H9 (cell line): ENCODE measurements around the gene RSAD2. TPM values are rescaled to one million over a fixed set of nuclear protein-coding genes. Genes with fewer than 3 reads are reported as not detected.

ENCODE experiments used
- DNase-seq: peaks from one replicate; pipeline ENCODE4 v3.0.0-alpha.2; 2017
- H2AFZ ChIP-seq: one replicate; pipeline ENCODE4 v1.6.1; 2013; ENCODE audit warnings: mild to moderate bottlenecking, low read length, control low read depth, moderate library complexity
- H2AK5ac ChIP-seq: 2 replicates; pipeline ENCODE4 v1.6.1; 2013; ENCODE audit warnings: low read length, control low read depth, mixed read lengths; ENCODE audit not compliant: insufficient read length
- H2BK120ac ChIP-seq: one replicate; pipeline ENCODE4 v1.6.1; 2013; ENCODE audit warnings: low read depth, mild to moderate bottlenecking, low read length, control low read depth, inconsistent platforms; ENCODE audit not compliant: poor library complexity, severe bottlenecking
- H2BK12ac ChIP-seq: 2 replicates; pipeline ENCODE4 v1.6.1; 2013; ENCODE audit warnings: low read length, control low read depth, mixed read lengths, low read depth; ENCODE audit not compliant: insufficient read length
- H2BK15ac ChIP-seq: 2 replicates; pipeline ENCODE4 v1.6.1; 2013; ENCODE audit warnings: low read depth, low read length, control low read depth
- H2BK20ac ChIP-seq: one replicate; pipeline ENCODE4 v1.6.1; 2013; ENCODE audit warnings: low read depth, mild to moderate bottlenecking, low read length, control low read depth, inconsistent platforms; ENCODE audit not compliant: poor library complexity, severe bottlenecking
- H2BK5ac ChIP-seq: 2 replicates; pipeline ENCODE4 v1.6.1; 2013; ENCODE audit warnings: low read length, control low read depth, mixed read lengths; ENCODE audit not compliant: insufficient read length
- H3K14ac ChIP-seq: 2 replicates; pipeline ENCODE4 v1.6.1; 2013; ENCODE audit warnings: low read length, control low read depth; ENCODE audit not compliant: insufficient read depth
- H3K18ac ChIP-seq: 2 replicates; pipeline ENCODE4 v1.6.1; 2013; ENCODE audit warnings: low read depth, mild to moderate bottlenecking, mixed read lengths, low read length, control low read depth; ENCODE audit not compliant: insufficient read length
- H3K23ac ChIP-seq: 2 replicates; pipeline ENCODE4 v1.6.1; 2013; ENCODE audit warnings: low read length, control low read depth, mixed read lengths, low read depth; ENCODE audit not compliant: insufficient read length
- H3K23me2 ChIP-seq: 2 replicates; pipeline ENCODE4 v1.6.1; 2013; ENCODE audit warnings: low read depth, mild to moderate bottlenecking, mixed read lengths, low read length, control low read depth; ENCODE audit not compliant: insufficient read length, poor library complexity, severe bottlenecking
- H3K27ac ChIP-seq: 2 replicates; pipeline ENCODE4 v1.5.1; 2013; ENCODE audit warnings: low read length, control low read depth, mixed read lengths, low read depth; ENCODE audit not compliant: insufficient read length
- H3K27me3 ChIP-seq: 2 replicates; pipeline ENCODE4 v1.6.1; 2013; ENCODE audit warnings: low read length, control low read depth, inconsistent platforms; ENCODE audit not compliant: insufficient read depth
- H3K4ac ChIP-seq: 2 replicates; pipeline ENCODE4 v1.6.1; 2013; ENCODE audit warnings: low read depth, mild to moderate bottlenecking, control low read depth, inconsistent platforms, low read length, moderate library complexity
- H3K4me1 ChIP-seq: 2 replicates; pipeline ENCODE4 v1.6.1; 2013; ENCODE audit warnings: low read length, control low read depth, inconsistent platforms; ENCODE audit not compliant: insufficient read depth
- H3K4me2 ChIP-seq: 2 replicates; pipeline ENCODE4 v1.6.1; 2013; ENCODE audit warnings: low read length, control low read depth, mixed read lengths; ENCODE audit not compliant: insufficient read length, insufficient read depth
- H3K56ac ChIP-seq: 2 replicates; pipeline ENCODE4 v1.6.1; 2013; ENCODE audit warnings: low read depth, mild to moderate bottlenecking, mixed read lengths, low read length, control low read depth; ENCODE audit not compliant: insufficient read length
- H3K79me1 ChIP-seq: 2 replicates; pipeline ENCODE4 v1.6.1; 2013; ENCODE audit warnings: low read depth, mild to moderate bottlenecking, moderate library complexity, low read length, control low read depth, inconsistent platforms; ENCODE audit not compliant: insufficient read depth, poor library complexity, severe bottlenecking
- H3K79me2 ChIP-seq: 2 replicates; pipeline ENCODE4 v1.6.1; 2013; ENCODE audit warnings: low read length, control low read depth, inconsistent platforms; ENCODE audit not compliant: insufficient read depth
- H3K9ac ChIP-seq: 2 replicates; pipeline ENCODE4 v1.6.1; 2013; ENCODE audit warnings: low read length, control low read depth, mixed read lengths; ENCODE audit not compliant: insufficient read length; ENCODE audit errors: extremely low read depth
- H3K9me3 ChIP-seq: one replicate; pipeline ENCODE4 v1.6.1; 2013; ENCODE audit warnings: low read depth, low read length, inconsistent platforms; ENCODE audit not compliant: control insufficient read depth
- H3T11ph ChIP-seq: one replicate; pipeline ENCODE4 v1.6.1; 2013; ENCODE audit warnings: mild to moderate bottlenecking, low read length, control low read depth, inconsistent platforms
- H4K20me1 ChIP-seq: one replicate; pipeline ENCODE4 v1.6.1; 2013; ENCODE audit not compliant: control insufficient read depth, insufficient read length, insufficient read depth
- H4K5ac ChIP-seq: 2 replicates; pipeline ENCODE4 v1.6.1; 2013; ENCODE audit warnings: low read depth, mild to moderate bottlenecking, mixed read lengths, low read length, control low read depth; ENCODE audit not compliant: insufficient read length
- H4K8ac ChIP-seq: replicated peaks from 2 replicates; pipeline ENCODE4 v1.6.1; 2013; ENCODE audit warnings: low read length, control low read depth, mixed read lengths, low read depth; ENCODE audit not compliant: insufficient read length
- H4K91ac ChIP-seq: 2 replicates; pipeline ENCODE4 v1.6.1; 2013; ENCODE audit warnings: low read depth, mild to moderate bottlenecking, moderate library complexity, mixed read lengths, low read length, control low read depth; ENCODE audit not compliant: insufficient read length
- H3K27ac Mint-ChIP-seq, 3 experiments: 2 replicates in 2 of 3; 3 replicates in 1 of 3; pipeline ENCODE4 v1.8.0; 2020 to 2021; ENCODE audit warnings: mixed read lengths in 3 of 3, mild to moderate bottlenecking in 1 of 3, moderate library complexity in 1 of 3
- H3K27me3 Mint-ChIP-seq: 2 replicates; pipeline ENCODE4 v1.8.0; 2021; ENCODE audit warnings: low read depth, mild to moderate bottlenecking, moderate library complexity, mixed read lengths
- H3K36me3 Mint-ChIP-seq, 3 experiments: 2 replicates in 2 of 3; 3 replicates in 1 of 3; pipeline ENCODE4 v1.8.0; 2020 to 2021; ENCODE audit warnings: low read depth in 3 of 3, mixed read lengths in 3 of 3; ENCODE audit not compliant: insufficient read depth in 1 of 3
- H3K4me1 Mint-ChIP-seq, 2 experiments: 2 replicates each; pipeline ENCODE4 v1.8.0; 2020; ENCODE audit warnings: mixed read lengths in 2 of 2
- H3K4me3 Mint-ChIP-seq, 2 experiments: 2 replicates in 1 of 2; 3 replicates in 1 of 2; pipeline ENCODE4 v1.8.0; 2020 to 2021; ENCODE audit warnings: mild to moderate bottlenecking in 2 of 2, mixed read lengths in 2 of 2, moderate library complexity in 1 of 2
- H3K9me3 Mint-ChIP-seq, 2 experiments: 2 replicates in 1 of 2; 3 replicates in 1 of 2; pipeline ENCODE4 v1.8.0; 2020; ENCODE audit warnings: mild to moderate bottlenecking in 2 of 2, mixed read lengths in 2 of 2, moderate library complexity in 1 of 2
- WGBS: extraction: QIAGEN DNeasy Blood & Tissue Kit; methylation state at CpG from one replicate; pipeline ENCODE4 v1.1.7; 2013; ENCODE audit warnings: missing lambda C conversion rate, low lambda C conversion rate, mixed read lengths; ENCODE audit not compliant: insufficient read length; ENCODE audit errors: extremely low coverage; 5-methylcytosine and 5-hydroxymethylcytosine counted together
- total RNA-seq: library from RNA; stranded (reverse); gene quantifications from 2 replicates; pipeline ENCODE4 v1.2.1, GENCODE V29; 2021
- TF ChIP-seq, protein P1 (sequence below): fragments of 200-600 bp; sonication (generic); conservative IDR thresholded peaks from 3 replicates; pipeline ENCODE4 v1.8.0; 2021; ENCODE audit warnings: antibody characterized with exemption, mild to moderate bottlenecking

The RSAD2 gene
- total RNA-seq, 1 experiment from 2014 or later = not detected

DNA sequence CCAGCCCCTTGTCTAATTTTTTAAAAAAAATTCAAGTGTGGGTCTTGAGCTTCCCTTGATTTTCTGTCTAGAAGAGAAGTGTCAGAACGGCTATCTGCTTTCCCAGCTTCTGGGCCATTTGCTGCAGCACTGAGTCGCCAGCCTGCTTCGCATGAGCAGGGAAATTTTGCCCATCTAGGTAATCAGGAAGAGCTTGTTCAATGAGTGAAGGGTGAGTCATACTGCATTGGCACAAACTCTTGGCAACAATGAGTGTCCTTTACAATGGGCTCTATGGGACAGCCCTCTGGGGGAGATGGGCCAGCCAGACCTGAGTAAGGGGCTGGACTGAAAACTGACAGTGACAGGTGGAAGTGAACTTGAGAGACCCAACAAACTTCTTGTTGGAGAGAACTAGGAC, 37.3 kb downstream of the RSAD2 start:
- Histone ChIP-seq H3K56ac (no peak overlapping the region), H3K18ac (no peak overlapping the region), H3K9me3 (no peaks in the 10 kb centered on the region), H3K79me2 (no peaks in the 10 kb centered on the region), H3K4me2 (no peak overlapping the region), H2AFZ (no peak overlapping the region), H3K4ac (no peak overlapping the region), H2BK120ac (no peak overlapping the region), H3K14ac (no peak overlapping the region), H2BK5ac (no peak overlapping the region), H4K91ac (no peak overlapping the region), H4K5ac (no peak overlapping the region), H3K9ac (no peak overlapping the region), H3T11ph (no peak overlapping the region), H2BK12ac (no peak overlapping the region), H3K27ac (no peak overlapping the region), H2BK15ac (no peak overlapping the region), H4K8ac (no peak overlapping the region), H3K23ac (no peak overlapping the region), H3K79me1 (no peaks in the 10 kb centered on the region), H4K20me1 (no peaks in the 10 kb centered on the region), H2BK20ac (no peak overlapping the region), H3K4me1 (0 out of 2 replicates have a peak, but pooled peaks cover 3% of the 10 kb centered on the region), H2AK5ac (no peak overlapping the region), H3K23me2 (peaks cover 10% of the 10 kb centered on the region), H3K27me3 (no peaks in the 10 kb centered on the region)
- H3K4me3 Mint-ChIP-seq = no peak overlapping the region
- peaks cover 22 to 35% of the 10 kb centered on the region in 2 experiments for H3K4me1 Mint-ChIP-seq
- TF ChIP-seq, protein P1, sequence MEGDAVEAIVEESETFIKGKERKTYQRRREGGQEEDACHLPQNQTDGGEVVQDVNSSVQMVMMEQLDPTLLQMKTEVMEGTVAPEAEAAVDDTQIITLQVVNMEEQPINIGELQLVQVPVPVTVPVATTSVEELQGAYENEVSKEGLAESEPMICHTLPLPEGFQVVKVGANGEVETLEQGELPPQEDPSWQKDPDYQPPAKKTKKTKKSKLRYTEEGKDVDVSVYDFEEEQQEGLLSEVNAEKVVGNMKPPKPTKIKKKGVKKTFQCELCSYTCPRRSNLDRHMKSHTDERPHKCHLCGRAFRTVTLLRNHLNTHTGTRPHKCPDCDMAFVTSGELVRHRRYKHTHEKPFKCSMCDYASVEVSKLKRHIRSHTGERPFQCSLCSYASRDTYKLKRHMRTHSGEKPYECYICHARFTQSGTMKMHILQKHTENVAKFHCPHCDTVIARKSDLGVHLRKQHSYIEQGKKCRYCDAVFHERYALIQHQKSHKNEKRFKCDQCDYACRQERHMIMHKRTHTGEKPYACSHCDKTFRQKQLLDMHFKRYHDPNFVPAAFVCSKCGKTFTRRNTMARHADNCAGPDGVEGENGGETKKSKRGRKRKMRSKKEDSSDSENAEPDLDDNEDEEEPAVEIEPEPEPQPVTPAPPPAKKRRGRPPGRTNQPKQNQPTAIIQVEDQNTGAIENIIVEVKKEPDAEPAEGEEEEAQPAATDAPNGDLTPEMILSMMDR = no peak
- no CpG with 5 or more reads among the region's 3 CpGs for WGBS
- no peak for DNase-seq
- H3K36me3 Mint-ChIP-seq = peaks cover 0 to 6% (median 0%) of the 10 kb centered on the region in 3 experiments; a peak in 2 of 7 replicates
- no peaks in the 10 kb centered on the region; a peak in 1 of 5 replicates for H3K9me3 Mint-ChIP-seq
- peaks cover 21% of the 10 kb centered on the region for H3K27me3 Mint-ChIP-seq
- H3K27ac Mint-ChIP-seq = peak overlapping the region in 1 of 3 experiments; percentile 69; a peak in 2 of 7 replicates
